ENCODE measurements around the gene WDR12. TPM values are rescaled to one million over a fixed set of nuclear protein-coding genes. Genes with fewer than 3 reads are reported as not detected.

Gene WDR12
- total and polyA plus RNA-seq, 9 of the 15 experiments (the other 6 are each of a cell fraction or from before 2014, with no cell fraction given) = 109 to 554 (median 174) TPM

- Histone ChIP-seq H3K9me1 (ENCODE audit: control insufficient read depth, insufficient read depth, low read length) (no peaks in the 10 kb centered on the region), H3K4me1 (replicated peaks in 1 of 2; ENCODE audit: control insufficient read depth in 2 of 2, insufficient read depth in 2 of 2, low read length in 2 of 2) (no peaks in the 10 kb centered on the region), H3K36me3 (ENCODE audit: control insufficient read depth, insufficient read depth, low read length) (peaks cover 33% of the 10 kb centered on the region; the same call in 1 of the 3 replicates), H3K27ac (ENCODE audit: extremely low read depth, low read depth, low read length) (no peak overlapping the region), H2AFZ (ENCODE audit: low read depth, low read length) (no peak overlapping the region), H3K9ac (ENCODE audit: insufficient read depth in 1 of 2, low read depth in 2 of 2, low read length in 2 of 2) (no peak overlapping the region), H3K4me2 (ENCODE audit: insufficient read depth, low read length) (no peak overlapping the region), H3K9me3 (replicated peaks; ENCODE audit: control insufficient read depth, insufficient read depth, low read depth, low read length) (no peaks in the 10 kb centered on the region), H3K79me2 (ENCODE audit: control insufficient read depth, insufficient read depth, low read length) (no peaks in the 10 kb centered on the region), H3K4me3 (no peak overlapping the region), H3K27me3 (ENCODE audit: control insufficient read depth in 2 of 2, insufficient read depth in 2 of 2, low read length in 2 of 2) (no peaks in the 10 kb centered on the region), H4K20me1 (replicated peaks; ENCODE audit: control insufficient read depth, insufficient read depth, low read length) (no peaks in the 10 kb centered on the region)
- CTCF ChIA-PET (ENCODE audit: low intra/inter-chr PET ratio) = no interaction called here
- intact Hi-C loops (cut with micrococcal nuclease) (no loop called here), in situ Hi-C loops (cut with MboI) (no loop called here)
- 85% methylated on average over 2 of the region's 2 CpGs for WGBS (ENCODE audit: insufficient coverage, low coverage, missing lambda C conversion rate)
- no TSS peak for BruUV-seq (replicated peaks)
- no peak for FAIRE-seq
- POLR2A ChIA-PET = no interaction called here
- no peak for DNase-seq (ENCODE audit: extremely low read depth in 1 of 4, low spot score in 3 of 4)
- TF ChIP-seq TFAM (CRISPR knock-in tag; conservative IDR thresholded peaks at IDR 0.05) (no peak), POLR2A (conservative IDR thresholded peaks at IDR 0.05) (0 out of 2 replicates have a peak, but pooled peaks have one; percentile 26)
- no peak; the same call in 2 of the 3 replicates for ATAC-seq
Observed at GRCh38 chr2:202877699-202878098, 33.8 kb downstream of the WDR12 start.

- Histone ChIP-seq H3K4me1 (replicated peaks in 1 of 2; ENCODE audit: control insufficient read depth in 2 of 2, insufficient read depth in 2 of 2, low read length in 2 of 2) (peaks cover 0 to 21% of the 10 kb centered on the region in 2 experiments; a peak in 2 of 5 replicates), H3K27ac (ENCODE audit: extremely low read depth, low read depth, low read length) (peak within 1 kb of the TSS; percentile 66; the same call in 2 of the 3 replicates), H3K4me3 (peak within 1 kb of the TSS; percentile 73), H3K79me2 (ENCODE audit: control insufficient read depth, insufficient read depth, low read length) (no peaks in the 10 kb centered on the region), H3K4me2 (ENCODE audit: insufficient read depth, low read length) (peak within 1 kb of the TSS; percentile 86), H4K20me1 (replicated peaks; ENCODE audit: control insufficient read depth, insufficient read depth, low read length) (no peaks in the 10 kb centered on the region), H3K27me3 (ENCODE audit: control insufficient read depth in 2 of 2, insufficient read depth in 2 of 2, low read length in 2 of 2) (no peaks in the 10 kb centered on the region), H3K36me3 (ENCODE audit: control insufficient read depth, insufficient read depth, low read length) (no peaks in the 10 kb centered on the region), H3K9ac (ENCODE audit: insufficient read depth in 1 of 2, low read depth in 2 of 2, low read length in 2 of 2) (peak within 1 kb of the TSS; percentile 61 to 90), H2AFZ (ENCODE audit: low read depth, low read length) (peak within 1 kb of the TSS; percentile 92), H3K9me3 (replicated peaks; ENCODE audit: control insufficient read depth, insufficient read depth, low read depth, low read length) (no peaks in the 10 kb centered on the region), H3K9me1 (ENCODE audit: control insufficient read depth, insufficient read depth, low read length) (no peaks in the 10 kb centered on the region)
- no TSS peak for BruUV-seq (replicated peaks)
- in situ Hi-C loops (cut with MboI) (no loop called here), intact Hi-C loops (cut with micrococcal nuclease) (loop anchor here (5.0 kb wide), 1 partner anchor 284 kb away; no protein-coding TSS in a partner anchor)
- FAIRE-seq = no peak
- DNase-seq (ENCODE audit: extremely low read depth in 1 of 4, low spot score in 3 of 4) = peak; percentile 61 to 69 (median 68)
- CTCF ChIA-PET (ENCODE audit: low intra/inter-chr PET ratio) = interaction anchor here (0.7 to 1.1 kb wide), 2 partner anchors 41 to 298 kb away, joined by 3 to 4 read pairs; no protein-coding TSS in a partner anchor
- peak; percentile 86 for ATAC-seq
- 2% methylated on average over 26 of the region's 93 CpGs for WGBS (ENCODE audit: insufficient coverage, low coverage, missing lambda C conversion rate)
- POLR2A ChIA-PET = interaction anchor here (0.6 to 0.7 kb wide), 2 partner anchors 107 to 1065 kb away, joined by 3 read pairs; partner anchors contain the start of gene CDK15
- no peak for TF ChIP-seq ZNF175 (CRISPR knock-in tag; IDR thresholded peaks at IDR 0.05; ENCODE audit: low read depth)
- TF ChIP-seq RBM22 (IDR thresholded peaks at IDR 0.05; ENCODE audit: low read depth, low read length, poor library complexity, severe bottlenecking) = peak; percentile 71
- TF ChIP-seq XRCC3 (IDR thresholded peaks at IDR 0.05) = no peak
- TF ChIP-seq ZNF518B (CRISPR knock-in tag; IDR thresholded peaks at IDR 0.05) = no peak
- no peak for TF ChIP-seq GABPB2 (CRISPR knock-in tag; conservative IDR thresholded peaks at IDR 0.05)
- no peak for TF ChIP-seq NR4A1 (CRISPR knock-in tag; IDR thresholded peaks at IDR 0.05)
- TF ChIP-seq NR4A1 (tag; IDR thresholded peaks at IDR 0.05) = no peak
- no peak; the same call in 1 of the 2 replicates for TF ChIP-seq SMAD4 (CRISPR knock-in tag; conservative IDR thresholded peaks at IDR 0.05)
Observed at GRCh38 chr2:202871300-202872141, 40.0 kb downstream of the WDR12 start, which contains the start of gene ICA1L. Gene ICA1L, minus strand, starts transcription at chr2:202871766. Its CDS starts 42,757 bp downstream, at chr2:202829009.

All from K562 (cell line).